NCI-H187 treated with DMSO at 0.1 percent for 48 hours (cell line): ENCODE results near the gene ARGLU1.

Experiments
- DNase-seq: peaks from one replicate; lab custom pipeline; 2025; lab: John Stamatoyannopoulos, UW

ARGLU1 gene

GRCh38 chr13:106524108-106524507 lies 43.8 kb downstream of the ARGLU1 start:
- no peak for DNase-seq

GRCh38 chr13:106523576-106523975 lies 44.4 kb downstream of the ARGLU1 start:
- no peak for DNase-seq

- DNase-seq = no peak
These were observed 44.9 kb downstream of the ARGLU1 start for GRCh38 chr13:106522898-106523525.

- DNase-seq = no peak
These were observed 45.7 kb downstream of the ARGLU1 start for GRCh38 chr13:106522112-106522705.

- DNase-seq = no peak
These were observed 46.7 kb downstream of the ARGLU1 start for GRCh38 chr13:106521095-106521799.

GRCh38 chr13:106520251-106521054 lies 47.5 kb downstream of the ARGLU1 start:
- DNase-seq = no peak

- no peak for DNase-seq
These were observed 49.4 kb downstream of the ARGLU1 start for GRCh38 chr13:106518512-106518911.

- no peak for DNase-seq
These were observed 50.7 kb downstream of the ARGLU1 start for GRCh38 chr13:106517109-106517847.

GRCh38 chr13:106515635-106516254 lies 52.2 kb downstream of the ARGLU1 start:
- DNase-seq = no peak

- DNase-seq = no peak
These were observed 52.9 kb downstream of the ARGLU1 start for GRCh38 chr13:106514928-106515634.

GRCh38 chr13:106513025-106513983 lies 54.6 kb downstream of the ARGLU1 start:
- DNase-seq = no peak

- no peak for DNase-seq
These were observed 60.2 kb downstream of the ARGLU1 start for GRCh38 chr13:106507560-106508274.

GRCh38 chr13:106506286-106506685 lies 61.7 kb downstream of the ARGLU1 start:
- no peak for DNase-seq

- DNase-seq = no peak
These were observed 62.2 kb downstream of the ARGLU1 start for GRCh38 chr13:106505732-106506131.

GRCh38 chr13:106505295-106505694 lies 62.6 kb downstream of the ARGLU1 start:
- no peak for DNase-seq

GRCh38 chr13:106503730-106504453 lies 64.0 kb downstream of the ARGLU1 start:
- DNase-seq = no peak

GRCh38 chr13:106503272-106503671 lies 64.7 kb downstream of the ARGLU1 start:
- no peak for DNase-seq

- no peak for DNase-seq
These were observed 67.5 kb downstream of the ARGLU1 start for GRCh38 chr13:106500445-106500844.
